ENCODE results near the gene CAMP. TPM values are rescaled to one million over a fixed set of nuclear protein-coding genes. Genes with fewer than 3 reads are reported as not detected.

The CAMP gene
- total RNA-seq, 2 experiments from 2014 or later = not detected

- H3K4me1 Mint-ChIP-seq (ENCODE audit: low read depth) = peaks cover 25% of the 10 kb centered on the region
- H3K27ac Mint-ChIP-seq = peak overlapping the region; percentile 96
- ChIA-PET CTCF (interaction anchor here (0.6 to 5.5 kb wide), 16 partner anchors 8 to 317 kb away, joined by 3 to 49 read pairs (median 4); partner anchors contain the start of genes CCDC51, CDC25A, PFKFB4 and TMA7), POLR2A (interaction anchor here (0.5 to 2.1 kb wide), 18 partner anchors 8 to 1840 kb away, joined by 3 to 18 read pairs (median 4); partner anchors contain the start of genes CCDC51, CDC25A, NME6 and TMA7)
- H3K27me3 Mint-ChIP-seq (ENCODE audit: low read depth) = no peaks in the 10 kb centered on the region
- peak overlapping the region; percentile 92 for H3K4me3 Mint-ChIP-seq
- no peaks in the 10 kb centered on the region for H3K9me3 Mint-ChIP-seq (ENCODE audit: insufficient read depth)
- peaks cover 8% of the 10 kb centered on the region for H3K36me3 Mint-ChIP-seq (ENCODE audit: low read depth)
- DNase-seq (no peak), ATAC-seq (peak; percentile 7)
These were observed 17.0 kb downstream of the CAMP start for GRCh38 chr3:48240000-48240963.

- ChIA-PET POLR2A (interaction anchor here (0.6 to 2.0 kb wide), 9 partner anchors 10 to 224 kb away, joined by 3 to 11 read pairs (median 5); partner anchors contain the start of gene CDC25A), CTCF (interaction anchor here (1.0 to 5.5 kb wide), 5 partner anchors 10 to 315 kb away, joined by 3 to 49 read pairs (median 4); partner anchors contain the start of gene PFKFB4)
- no peaks in the 10 kb centered on the region for H3K9me3 Mint-ChIP-seq (ENCODE audit: insufficient read depth)
- DNase-seq = peak; percentile 38
- H3K27me3 Mint-ChIP-seq (ENCODE audit: low read depth) = no peaks in the 10 kb centered on the region
- H3K36me3 Mint-ChIP-seq (ENCODE audit: low read depth) = peaks cover 11% of the 10 kb centered on the region
- ATAC-seq = no peak
- H3K4me3 Mint-ChIP-seq = peak overlapping the region; percentile 92
- peaks cover 33% of the 10 kb centered on the region for H3K4me1 Mint-ChIP-seq (ENCODE audit: low read depth)
- peak overlapping the region; percentile 96 for H3K27ac Mint-ChIP-seq
These were observed 18.6 kb downstream of the CAMP start for GRCh38 chr3:48241796-48242455.

DNA sequence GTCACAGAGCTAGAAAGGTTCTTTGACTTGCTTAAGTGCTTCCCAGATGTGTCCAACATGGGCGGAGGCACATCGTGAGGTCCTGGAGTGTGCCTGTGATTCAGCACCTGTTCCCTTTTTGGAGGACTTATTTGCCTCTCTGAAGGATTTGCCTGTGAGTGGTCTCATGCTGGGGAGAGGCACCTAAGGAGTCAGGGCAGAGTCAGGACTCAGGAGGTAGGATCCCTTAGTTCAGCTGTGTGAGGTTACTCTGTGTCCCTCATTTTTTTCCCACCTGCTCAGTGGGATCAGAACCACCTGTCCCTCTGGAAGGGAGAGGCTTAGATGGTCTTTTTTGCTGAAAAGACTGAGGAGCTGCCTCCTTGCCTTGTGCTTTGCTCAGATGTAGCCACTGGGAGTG is 20.6 kb downstream of the CAMP start:
- Mint-ChIP-seq H3K36me3 (ENCODE audit: low read depth) (peaks cover 25% of the 10 kb centered on the region), H3K27ac (no peak overlapping the region), H3K9me3 (ENCODE audit: insufficient read depth) (no peaks in the 10 kb centered on the region), H3K4me3 (no peak overlapping the region), H3K4me1 (ENCODE audit: low read depth) (peaks cover 50% of the 10 kb centered on the region), H3K27me3 (ENCODE audit: low read depth) (no peaks in the 10 kb centered on the region)
- ATAC-seq (no peak), DNase-seq (no peak)
- ChIA-PET POLR2A (no interaction called here), CTCF (interaction anchor here (0.8 to 5.5 kb wide), 3 partner anchors 49 to 192 kb away, joined by 3 to 49 read pairs (median 4); no protein-coding TSS in a partner anchor)

DNA sequence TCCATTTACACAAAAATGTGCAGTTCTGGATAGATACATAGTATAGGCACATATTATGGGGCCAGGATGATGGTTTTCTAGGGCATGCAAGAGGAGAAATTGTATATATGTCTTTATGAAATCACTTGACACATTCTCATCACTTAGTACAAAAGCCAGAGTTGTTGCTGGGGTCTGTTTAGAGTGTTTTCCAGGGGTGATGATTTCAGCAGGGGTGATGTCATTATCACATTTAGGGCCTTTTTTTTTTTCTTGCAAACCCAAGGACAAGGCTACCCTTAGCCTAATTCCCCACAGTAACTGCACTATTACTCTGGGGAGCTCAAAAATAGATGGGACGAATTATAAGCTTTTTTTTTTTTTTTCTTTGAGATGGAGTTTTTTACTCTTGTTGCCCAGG is 21.2 kb downstream of the CAMP start:
- Mint-ChIP-seq H3K4me1 (ENCODE audit: low read depth) (peaks cover 50% of the 10 kb centered on the region), H3K27ac (peak overlapping the region; percentile 61), H3K4me3 (no peak overlapping the region), H3K36me3 (ENCODE audit: low read depth) (peaks cover 28% of the 10 kb centered on the region), H3K27me3 (ENCODE audit: low read depth) (no peaks in the 10 kb centered on the region), H3K9me3 (ENCODE audit: insufficient read depth) (no peaks in the 10 kb centered on the region)
- ChIA-PET CTCF (interaction anchor here (0.7 to 5.5 kb wide), 4 partner anchors 29 to 380 kb away, joined by 3 to 49 read pairs (median 3); no protein-coding TSS in a partner anchor), POLR2A (no interaction called here)
- ATAC-seq (no peak), DNase-seq (no peak)

GRCh38 chr3:48245136-48245535 is 21.8 kb downstream of the CAMP start:
- DNase-seq = no peak
- Mint-ChIP-seq H3K9me3 (ENCODE audit: insufficient read depth) (no peaks in the 10 kb centered on the region), H3K27ac (peak overlapping the region; percentile 10), H3K4me1 (ENCODE audit: low read depth) (peaks cover 50% of the 10 kb centered on the region), H3K27me3 (ENCODE audit: low read depth) (no peaks in the 10 kb centered on the region), H3K4me3 (no peak overlapping the region), H3K36me3 (ENCODE audit: low read depth) (peaks cover 32% of the 10 kb centered on the region)
- ChIA-PET POLR2A (interaction anchor here (0.9 to 2.0 kb wide), 2 partner anchors 55 to 195 kb away, joined by 3 to 4 read pairs; partner anchors contain the start of gene CCDC51), CTCF (interaction anchor here (0.7 to 1.0 kb wide), 3 partner anchors 29 to 191 kb away, joined by 3 to 6 read pairs (median 3); no protein-coding TSS in a partner anchor)
- no peak for ATAC-seq

GRCh38 chr3:48247401-48247811 is 24.1 kb downstream of the CAMP start:
- DNase-seq (peak; percentile 30), ATAC-seq (peak; percentile 61)
- H3K27ac Mint-ChIP-seq = peak overlapping the region; percentile 79
- no peaks in the 10 kb centered on the region for H3K27me3 Mint-ChIP-seq (ENCODE audit: low read depth)
- H3K9me3 Mint-ChIP-seq (ENCODE audit: insufficient read depth) = no peaks in the 10 kb centered on the region
- H3K36me3 Mint-ChIP-seq (ENCODE audit: low read depth) = peaks cover 44% of the 10 kb centered on the region
- H3K4me3 Mint-ChIP-seq = no peak overlapping the region
- POLR2A ChIA-PET = no interaction called here
- H3K4me1 Mint-ChIP-seq (ENCODE audit: low read depth) = peaks cover 39% of the 10 kb centered on the region
- CTCF ChIA-PET = interaction anchor here (1.0 to 4.5 kb wide), 4 partner anchors 22 to 188 kb away, joined by 3 to 27 read pairs (median 4); no protein-coding TSS in a partner anchor

DNA sequence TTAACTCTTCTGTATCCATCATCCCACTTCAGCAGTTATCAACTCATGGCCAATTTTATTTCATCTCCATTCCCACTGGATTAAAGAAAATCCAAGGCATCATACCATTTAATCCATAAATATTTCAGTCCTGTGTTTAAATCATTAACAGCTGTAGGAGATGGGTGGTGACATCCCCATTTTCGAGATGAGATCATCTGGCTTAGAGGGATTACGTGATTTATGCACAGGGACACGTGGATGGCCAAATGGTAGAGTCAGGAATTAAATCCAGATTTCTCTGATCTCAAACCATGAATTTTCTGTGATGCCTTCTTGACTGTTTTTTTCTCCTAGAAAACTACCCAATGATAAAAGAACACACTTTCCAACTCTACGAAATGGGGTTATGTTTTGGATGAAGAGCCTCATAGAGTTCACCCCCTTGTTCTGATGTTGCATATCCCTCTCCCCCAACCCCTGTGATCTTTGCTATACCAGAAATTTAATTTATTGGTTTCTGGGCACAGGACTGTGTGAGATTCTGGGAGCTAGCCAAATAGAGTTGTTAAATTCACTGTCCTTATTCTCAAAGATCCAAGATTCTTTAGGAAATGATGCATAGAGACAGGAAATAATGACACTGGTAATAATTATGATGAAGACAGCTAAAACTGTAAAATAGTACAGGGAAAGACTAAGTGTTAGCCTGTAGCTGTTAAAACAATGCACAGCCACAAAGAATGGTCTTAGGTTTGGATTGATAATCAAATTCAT is 25.0 kb downstream of the CAMP start:
- H3K27ac Mint-ChIP-seq = peak overlapping the region; percentile 55
- ChIA-PET CTCF (interaction anchor here (1.0 to 4.5 kb wide), 4 partner anchors 21 to 188 kb away, joined by 3 to 27 read pairs (median 4); no protein-coding TSS in a partner anchor), POLR2A (interaction anchor here (0.5 to 1.2 kb wide), 3 partner anchors 11 to 856 kb away, joined by 3 to 5 read pairs (median 3); no protein-coding TSS in a partner anchor)
- peaks cover 47% of the 10 kb centered on the region for H3K36me3 Mint-ChIP-seq (ENCODE audit: low read depth)
- no peak overlapping the region for H3K4me3 Mint-ChIP-seq
- no peaks in the 10 kb centered on the region for H3K27me3 Mint-ChIP-seq (ENCODE audit: low read depth)
- no peak for ATAC-seq
- no peak for DNase-seq
- H3K4me1 Mint-ChIP-seq (ENCODE audit: low read depth) = peaks cover 37% of the 10 kb centered on the region
- H3K9me3 Mint-ChIP-seq (ENCODE audit: insufficient read depth) = no peaks in the 10 kb centered on the region

DNA sequence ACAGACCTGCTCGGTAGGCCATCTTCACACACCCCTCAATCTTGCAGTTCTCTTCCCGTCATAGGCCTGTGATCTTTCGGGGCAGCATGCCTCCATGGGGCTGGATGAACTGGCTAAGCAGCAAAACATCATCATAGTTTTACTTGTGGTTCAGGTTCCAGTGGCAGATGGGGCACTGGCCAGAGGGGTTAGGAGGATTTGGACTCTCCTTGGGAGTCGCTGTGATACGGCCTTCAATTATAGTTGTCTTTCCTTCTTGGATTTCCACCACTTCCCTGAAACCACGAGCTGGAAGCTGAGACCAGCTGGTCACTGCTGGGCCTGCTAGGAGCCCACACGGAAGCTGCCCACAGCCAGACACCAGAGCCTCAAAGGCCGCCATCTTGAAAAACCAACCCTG is 33.3 kb downstream of the CAMP start:
- Mint-ChIP-seq H3K27me3 (ENCODE audit: low read depth) (no peaks in the 10 kb centered on the region), H3K36me3 (ENCODE audit: low read depth) (peaks cover 59% of the 10 kb centered on the region), H3K4me1 (ENCODE audit: low read depth) (peaks cover 5% of the 10 kb centered on the region), H3K9me3 (ENCODE audit: insufficient read depth) (peaks cover 7% of the 10 kb centered on the region), H3K27ac (no peak overlapping the region), H3K4me3 (no peak overlapping the region)
- ChIA-PET CTCF (interaction anchor here (0.7 kb wide), 1 partner anchor 180 kb away, joined by 4 read pairs; no protein-coding TSS in a partner anchor), POLR2A (no interaction called here)
- DNase-seq (no peak), ATAC-seq (no peak)

- ATAC-seq (no peak), DNase-seq (no peak)
- no peak overlapping the region for H3K4me3 Mint-ChIP-seq
- ChIA-PET POLR2A (interaction anchor here (0.7 to 1.2 kb wide), 2 partner anchors 10 kb away, joined by 3 read pairs; no protein-coding TSS in a partner anchor), CTCF (no interaction called here)
- no peaks in the 10 kb centered on the region for H3K27me3 Mint-ChIP-seq (ENCODE audit: low read depth)
- H3K4me1 Mint-ChIP-seq (ENCODE audit: low read depth) = peaks cover 5% of the 10 kb centered on the region
- H3K27ac Mint-ChIP-seq = no peak overlapping the region
- peaks cover 7% of the 10 kb centered on the region for H3K9me3 Mint-ChIP-seq (ENCODE audit: insufficient read depth)
- peaks cover 61% of the 10 kb centered on the region for H3K36me3 Mint-ChIP-seq (ENCODE audit: low read depth)
These were observed 35.2 kb downstream of the CAMP start for GRCh38 chr3:48258530-48258929.

- H3K4me3 Mint-ChIP-seq = no peak overlapping the region
- peaks cover 38% of the 10 kb centered on the region for H3K4me1 Mint-ChIP-seq (ENCODE audit: low read depth)
- no peak for ATAC-seq
- H3K27me3 Mint-ChIP-seq (ENCODE audit: low read depth) = no peaks in the 10 kb centered on the region
- POLR2A ChIA-PET = interaction anchor here (1.4 to 2.5 kb wide), 4 partner anchors 9 to 172 kb away, joined by 3 to 18 read pairs (median 8); partner anchors contain the start of genes CCDC51, NME6, TMA7 and ZNF589
- H3K36me3 Mint-ChIP-seq (ENCODE audit: low read depth) = peaks cover 48% of the 10 kb centered on the region
- H3K27ac Mint-ChIP-seq = peak overlapping the region; percentile 85
- CTCF ChIA-PET = interaction anchor here (0.8 to 16.4 kb wide), 9 partner anchors 8 to 172 kb away, joined by 3 to 319 read pairs (median 7); partner anchors contain the start of genes CCDC51, TMA7 and ZNF589
- DNase-seq = no peak
- H3K9me3 Mint-ChIP-seq (ENCODE audit: insufficient read depth) = no peaks in the 10 kb centered on the region
These were observed 44.5 kb downstream of the CAMP start for GRCh38 chr3:48267782-48268181.
